SK-N-SH treated with all-trans-retinoic acid at 6 μM for 48 hours (cell line): ENCODE measurements around the gene RAB44.

Source experiments
- ATAC-seq: fragments of 200-7000 bp; cut with Tn5 transposase; 3 replicates; pipeline ENCODE4 v1.9.1; 2020; ENCODE audit warnings: mild to moderate bottlenecking, moderate library complexity
- ARNTL ChIP-seq: fragments of 450-650 bp; formaldehyde crosslinking; IDR thresholded peaks from 2 replicates; pipeline ENCODE4 v1.5.0; 2020; ENCODE audit warnings: low read depth, mild to moderate bottlenecking, moderate library complexity, borderline replicate concordance
- BACH2 ChIP-seq: fragments of 250-450 bp; sonication (Bioruptor Pico); IDR thresholded peaks from 2 replicates; pipeline ENCODE4 v1.9.0; 2021; ENCODE audit warnings: mild to moderate bottlenecking, borderline replicate concordance
- CSDC2 ChIP-seq: fragments of 250-450 bp; sonication (Bioruptor Pico); IDR thresholded peaks from 2 replicates; pipeline ENCODE4 v1.5.0; 2020; ENCODE audit warnings: mild to moderate bottlenecking, moderate library complexity
- GLIS3 ChIP-seq: fragments of 250-450 bp; sonication (Bioruptor Pico); IDR thresholded peaks from 2 replicates; pipeline ENCODE4 v1.5.0; 2020; ENCODE audit warnings: mild to moderate bottlenecking, moderate library complexity
- OSR1 ChIP-seq: fragments of 250-450 bp; sonication (Bioruptor Pico); IDR thresholded peaks from 2 replicates; pipeline ENCODE4 v1.8.0; 2022; ENCODE audit warnings: moderate library complexity, mild to moderate bottlenecking, inconsistent platforms
- PPARA ChIP-seq: fragments of 250-450 bp; sonication (Bioruptor Pico); IDR thresholded peaks from 2 replicates; pipeline ENCODE4 v1.5.0; 2020; ENCODE audit warnings: mild to moderate bottlenecking, borderline replicate concordance
- TOX ChIP-seq: fragments of 250-450 bp; sonication (Bioruptor Pico); IDR thresholded peaks from 2 replicates; pipeline ENCODE4 v1.8.0; 2021; ENCODE audit warnings: mild to moderate bottlenecking, moderate library complexity, borderline replicate concordance
- ZC3H10 ChIP-seq: fragments of 250-450 bp; sonication (Bioruptor Pico); IDR thresholded peaks from 2 replicates; pipeline ENCODE4 v1.5.1; 2021; ENCODE audit warnings: mild to moderate bottlenecking, moderate library complexity
- ZFP3 ChIP-seq: fragments of 250-450 bp; sonication (Bioruptor Pico); IDR thresholded peaks from 2 replicates; pipeline ENCODE4 v1.5.0; 2020; ENCODE audit warnings: mild to moderate bottlenecking, moderate library complexity
- ZFP30 ChIP-seq: fragments of 450-650 bp; formaldehyde crosslinking; IDR thresholded peaks from 2 replicates; pipeline ENCODE4 v1.5.0; 2022; ENCODE audit warnings: mild to moderate bottlenecking, moderate library complexity
- ZNF565 ChIP-seq: fragments of 450-650 bp; formaldehyde crosslinking; conservative IDR thresholded peaks from 2 replicates; pipeline ENCODE4 v1.5.0; 2020; ENCODE audit warnings: low read depth, mild to moderate bottlenecking, moderate library complexity
- ZNF70 ChIP-seq: fragments of 450-650 bp; formaldehyde crosslinking; IDR thresholded peaks from 2 replicates; pipeline ENCODE4 v1.5.0; 2020; ENCODE audit warnings: mild to moderate bottlenecking, moderate library complexity
- ZNF8 ChIP-seq: fragments of 450-650 bp; formaldehyde crosslinking; IDR thresholded peaks from 2 replicates; pipeline ENCODE4 v1.5.0; 2020; ENCODE audit warnings: mild to moderate bottlenecking, moderate library complexity
- TF ChIP-seq, protein P1 (sequence below): fragments of 250-450 bp; sonication (Bioruptor Pico); IDR thresholded peaks from 2 replicates; pipeline ENCODE4 v1.5.1; 2021; ENCODE audit warnings: mild to moderate bottlenecking, moderate library complexity
- TF ChIP-seq, protein P2 (sequence below): fragments of 250-450 bp; sonication (Bioruptor Pico); IDR thresholded peaks from 2 replicates; pipeline ENCODE4 v1.8.0; 2020; ENCODE audit warnings: mild to moderate bottlenecking, moderate library complexity, borderline replicate concordance
- TF ChIP-seq, protein P3 (sequence below): fragments of 250-450 bp; sonication (Bioruptor Pico); IDR thresholded peaks from 2 replicates; pipeline ENCODE4 v1.5.1; 2020; ENCODE audit warnings: low read depth, mild to moderate bottlenecking, moderate library complexity
- TF ChIP-seq, protein P4 (sequence below): fragments of 250-450 bp; sonication (Bioruptor Pico); IDR thresholded peaks from 2 replicates; pipeline ENCODE4 v1.8.0; 2021; ENCODE audit warnings: low read depth, mild to moderate bottlenecking, moderate library complexity, borderline replicate concordance

The RAB44 gene

DNA sequence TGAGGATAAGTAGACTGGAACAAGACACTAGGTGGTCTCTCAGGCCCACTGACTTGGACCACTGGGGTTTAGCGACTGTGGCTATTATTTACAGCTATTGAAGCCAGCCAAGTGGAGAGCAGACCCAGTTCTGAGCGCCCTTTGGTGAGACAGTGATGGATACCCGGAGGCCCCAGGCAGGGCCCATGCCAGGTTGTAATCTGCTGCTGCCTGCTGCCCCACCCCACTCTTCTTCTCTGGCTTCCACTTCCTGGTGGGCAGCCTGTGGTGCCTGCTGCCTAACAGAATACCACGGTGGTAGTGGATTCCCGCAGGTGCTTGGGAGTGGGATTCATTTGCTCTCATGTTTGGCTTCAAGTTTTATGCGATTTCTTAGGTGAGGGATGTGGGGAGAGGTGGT lies 570 bp downstream of the RAB44 start:
- no peak for TF ChIP-seq ZFP3 (CRISPR knock-in tag)
- TF ChIP-seq ZNF8 (CRISPR knock-in tag): no peak
- TF ChIP-seq, protein P1, sequence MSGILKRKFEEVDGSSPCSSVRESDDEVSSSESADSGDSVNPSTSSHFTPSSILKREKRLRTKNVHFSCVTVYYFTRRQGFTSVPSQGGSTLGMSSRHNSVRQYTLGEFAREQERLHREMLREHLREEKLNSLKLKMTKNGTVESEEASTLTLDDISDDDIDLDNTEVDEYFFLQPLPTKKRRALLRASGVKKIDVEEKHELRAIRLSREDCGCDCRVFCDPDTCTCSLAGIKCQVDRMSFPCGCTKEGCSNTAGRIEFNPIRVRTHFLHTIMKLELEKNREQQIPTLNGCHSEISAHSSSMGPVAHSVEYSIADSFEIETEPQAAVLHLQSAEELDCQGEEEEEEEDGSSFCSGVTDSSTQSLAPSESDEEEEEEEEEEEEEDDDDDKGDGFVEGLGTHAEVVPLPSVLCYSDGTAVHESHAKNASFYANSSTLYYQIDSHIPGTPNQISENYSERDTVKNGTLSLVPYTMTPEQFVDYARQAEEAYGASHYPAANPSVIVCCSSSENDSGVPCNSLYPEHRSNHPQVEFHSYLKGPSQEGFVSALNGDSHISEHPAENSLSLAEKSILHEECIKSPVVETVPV (CRISPR knock-in tag): no peak
- TF ChIP-seq, all 23 proteins: peak for 0
- no peak for ATAC-seq

DNA sequence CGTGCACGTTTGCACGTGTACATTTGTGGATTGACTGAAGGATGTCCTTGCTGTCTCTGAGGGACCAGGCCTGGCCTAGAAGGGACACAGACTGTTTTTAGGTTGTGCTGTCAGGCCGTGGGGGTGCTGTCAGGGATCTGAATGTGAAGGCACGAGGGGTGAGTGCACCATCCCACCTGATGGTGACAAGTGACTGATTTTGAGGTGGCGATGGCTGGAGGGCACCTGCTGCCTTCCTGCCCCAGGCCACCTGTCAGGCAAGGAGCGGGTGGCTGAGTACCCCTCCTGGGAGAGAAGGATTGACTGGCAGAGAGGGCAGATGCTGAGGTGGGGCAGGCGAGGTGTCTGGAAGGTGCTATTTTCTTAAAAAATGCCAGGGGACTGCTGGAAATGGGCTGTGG lies 1.2 kb downstream of the RAB44 start:
- no peak for ATAC-seq

DNA sequence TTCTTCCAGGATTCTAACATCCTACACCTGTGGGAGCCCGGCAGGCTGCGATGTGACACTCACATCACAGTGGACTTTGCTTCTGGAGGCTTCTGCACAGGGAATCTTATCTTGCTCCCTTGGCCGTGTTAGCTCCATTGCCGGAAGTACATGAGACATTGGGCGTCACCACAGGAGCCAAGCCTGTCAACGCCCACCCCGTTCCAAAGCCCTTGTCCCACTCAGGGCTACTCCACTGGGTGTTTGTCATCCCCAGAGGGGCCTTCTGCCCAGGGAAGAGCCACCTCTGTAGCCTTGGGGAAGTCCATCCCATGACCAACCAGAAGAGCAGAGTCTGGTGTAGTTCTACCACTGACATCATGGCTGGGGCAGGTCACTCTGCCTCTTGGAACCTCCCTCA lies 1.7 kb downstream of the RAB44 start:
- ATAC-seq: no peak
- TF ChIP-seq, protein P2, sequence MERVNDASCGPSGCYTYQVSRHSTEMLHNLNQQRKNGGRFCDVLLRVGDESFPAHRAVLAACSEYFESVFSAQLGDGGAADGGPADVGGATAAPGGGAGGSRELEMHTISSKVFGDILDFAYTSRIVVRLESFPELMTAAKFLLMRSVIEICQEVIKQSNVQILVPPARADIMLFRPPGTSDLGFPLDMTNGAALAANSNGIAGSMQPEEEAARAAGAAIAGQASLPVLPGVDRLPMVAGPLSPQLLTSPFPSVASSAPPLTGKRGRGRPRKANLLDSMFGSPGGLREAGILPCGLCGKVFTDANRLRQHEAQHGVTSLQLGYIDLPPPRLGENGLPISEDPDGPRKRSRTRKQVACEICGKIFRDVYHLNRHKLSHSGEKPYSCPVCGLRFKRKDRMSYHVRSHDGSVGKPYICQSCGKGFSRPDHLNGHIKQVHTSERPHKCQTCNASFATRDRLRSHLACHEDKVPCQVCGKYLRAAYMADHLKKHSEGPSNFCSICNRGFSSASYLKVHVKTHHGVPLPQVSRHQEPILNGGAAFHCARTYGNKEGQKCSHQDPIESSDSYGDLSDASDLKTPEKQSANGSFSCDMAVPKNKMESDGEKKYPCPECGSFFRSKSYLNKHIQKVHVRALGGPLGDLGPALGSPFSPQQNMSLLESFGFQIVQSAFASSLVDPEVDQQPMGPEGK (CRISPR knock-in tag): no peak
- TF ChIP-seq, protein P3, sequence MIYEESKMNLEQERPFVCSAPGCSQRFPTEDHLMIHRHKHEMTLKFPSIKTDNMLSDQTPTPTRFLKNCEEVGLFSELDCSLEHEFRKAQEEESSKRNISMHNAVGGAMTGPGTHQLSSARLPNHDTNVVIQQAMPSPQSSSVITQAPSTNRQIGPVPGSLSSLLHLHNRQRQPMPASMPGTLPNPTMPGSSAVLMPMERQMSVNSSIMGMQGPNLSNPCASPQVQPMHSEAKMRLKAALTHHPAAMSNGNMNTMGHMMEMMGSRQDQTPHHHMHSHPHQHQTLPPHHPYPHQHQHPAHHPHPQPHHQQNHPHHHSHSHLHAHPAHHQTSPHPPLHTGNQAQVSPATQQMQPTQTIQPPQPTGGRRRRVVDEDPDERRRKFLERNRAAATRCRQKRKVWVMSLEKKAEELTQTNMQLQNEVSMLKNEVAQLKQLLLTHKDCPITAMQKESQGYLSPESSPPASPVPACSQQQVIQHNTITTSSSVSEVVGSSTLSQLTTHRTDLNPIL (CRISPR knock-in tag): no peak
- no peak for TF ChIP-seq PPARA
- TF ChIP-seq ZNF70 (CRISPR knock-in tag): no peak
- TF ChIP-seq, protein P1 (CRISPR knock-in tag): no peak
- TF ChIP-seq ARNTL (CRISPR knock-in tag): no peak
- no peak for TF ChIP-seq GLIS3 (CRISPR knock-in tag)

More for the DNA sequence above, 1.2 kb downstream of the RAB44 start:
- TF ChIP-seq, protein P3 (CRISPR knock-in tag): no peak
- TF ChIP-seq, protein P1 (CRISPR knock-in tag): no peak
- TF ChIP-seq GLIS3 (CRISPR knock-in tag) (no peak), ZC3H10 (CRISPR knock-in tag) (no peak), ZNF565 (CRISPR knock-in tag) (no peak), PPARA (no peak), BACH2 (CRISPR knock-in tag) (no peak), ZNF8 (CRISPR knock-in tag) (no peak), TOX (CRISPR knock-in tag) (no peak)
- TF ChIP-seq, protein P4, sequence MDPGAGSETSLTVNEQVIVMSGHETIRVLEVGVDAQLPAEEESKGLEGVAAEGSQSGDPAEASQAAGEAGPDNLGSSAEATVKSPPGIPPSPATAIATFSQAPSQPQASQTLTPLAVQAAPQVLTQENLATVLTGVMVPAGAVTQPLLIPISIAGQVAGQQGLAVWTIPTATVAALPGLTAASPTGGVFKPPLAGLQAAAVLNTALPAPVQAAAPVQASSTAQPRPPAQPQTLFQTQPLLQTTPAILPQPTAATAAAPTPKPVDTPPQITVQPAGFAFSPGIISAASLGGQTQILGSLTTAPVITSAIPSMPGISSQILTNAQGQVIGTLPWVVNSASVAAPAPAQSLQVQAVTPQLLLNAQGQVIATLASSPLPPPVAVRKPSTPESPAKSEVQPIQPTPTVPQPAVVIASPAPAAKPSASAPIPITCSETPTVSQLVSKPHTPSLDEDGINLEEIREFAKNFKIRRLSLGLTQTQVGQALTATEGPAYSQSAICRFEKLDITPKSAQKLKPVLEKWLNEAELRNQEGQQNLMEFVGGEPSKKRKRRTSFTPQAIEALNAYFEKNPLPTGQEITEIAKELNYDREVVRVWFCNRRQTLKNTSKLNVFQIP (CRISPR knock-in tag): no peak
- TF ChIP-seq, all 23 proteins: peak for 0

DNA sequence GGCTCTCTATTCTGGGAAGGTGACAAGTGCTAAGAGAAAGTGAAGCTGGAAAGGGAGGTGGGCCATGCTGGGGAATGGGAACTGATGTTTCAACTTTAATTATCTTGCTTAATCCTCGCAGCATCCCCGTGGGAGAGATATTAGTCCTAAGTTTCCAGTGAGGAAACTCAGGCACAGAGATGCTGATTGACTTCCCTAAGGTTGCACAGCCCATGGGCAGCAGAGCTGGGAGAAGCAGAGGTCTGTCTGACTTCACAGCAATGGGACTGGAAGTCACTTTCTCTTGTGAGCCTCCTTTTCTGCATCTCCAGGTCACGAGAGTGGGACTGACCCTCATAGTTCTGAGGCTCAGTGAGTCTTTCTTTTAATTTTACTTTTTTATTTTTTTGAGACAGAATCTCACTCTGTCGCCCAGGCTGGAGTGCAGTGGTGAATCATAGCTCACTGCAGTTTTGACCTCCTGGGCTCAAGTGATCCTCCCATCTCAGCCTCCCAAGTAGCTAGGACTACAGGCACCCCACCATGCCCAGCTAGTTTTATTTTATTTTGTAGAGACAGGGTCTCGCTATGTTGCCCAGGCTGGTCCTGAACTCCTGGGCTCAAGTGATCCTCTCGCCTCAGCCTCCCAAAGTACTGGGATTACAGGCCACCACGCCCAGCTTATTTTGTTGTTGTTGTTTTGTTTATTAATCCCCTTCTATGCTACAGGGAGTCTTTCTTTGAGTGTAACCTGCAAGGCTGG lies 2.6 kb downstream of the RAB44 start:
- TF ChIP-seq OSR1 (CRISPR knock-in tag) (no peak), ZNF70 (CRISPR knock-in tag) (no peak), ZFP30 (CRISPR knock-in tag) (no peak), ARNTL (CRISPR knock-in tag) (no peak), ZC3H10 (CRISPR knock-in tag) (no peak), BACH2 (CRISPR knock-in tag) (no peak), PPARA (no peak), CSDC2 (CRISPR knock-in tag) (no peak), ZNF565 (CRISPR knock-in tag) (no peak)
- TF ChIP-seq, protein P2 (CRISPR knock-in tag): no peak
- TF ChIP-seq, protein P4 (CRISPR knock-in tag): no peak
- no peak for ATAC-seq
